ENCODE results near the gene SEMA5B. TPM values are rescaled to one million over a fixed set of nuclear protein-coding genes. Genes with fewer than 3 reads are reported as not detected.

The SEMA5B gene
- total RNA-seq, 1 experiment from 2014 or later: 9.4 TPM

DNA sequence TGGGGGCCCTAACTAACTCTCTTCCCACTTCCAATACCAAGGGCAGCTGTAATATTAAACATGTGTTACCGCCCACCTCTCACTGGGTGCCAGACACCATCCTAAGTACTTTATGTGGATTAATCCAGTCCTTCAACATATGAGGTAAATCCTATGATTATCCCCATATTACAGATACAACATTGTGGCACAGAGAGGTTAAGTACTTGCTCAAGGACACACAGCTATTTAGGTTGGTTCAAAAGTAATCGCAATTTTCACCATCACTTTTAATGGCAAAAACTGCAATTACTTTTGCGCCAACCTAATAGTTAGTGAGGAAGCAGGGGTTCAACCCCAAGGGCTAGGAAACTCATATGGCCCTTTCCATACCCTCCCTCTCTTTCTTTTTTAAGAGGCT, 100.8 kb downstream of the SEMA5B start:
- no peaks in the 10 kb centered on the region for H3K9me3 ChIP-seq (ENCODE audit: control insufficient read depth, low read depth, low read length)
- H3K79me1 ChIP-seq (ENCODE audit: insufficient read depth, low read depth, low read length, poor library complexity, severe bottlenecking): no peaks in the 10 kb centered on the region

More for the DNA sequence above, 100.8 kb downstream of the SEMA5B start:
- no peaks in the 10 kb centered on the region for H3K79me2 ChIP-seq (ENCODE audit: insufficient read depth, low read length)
- no peaks in the 10 kb centered on the region for H3K9me3 Mint-ChIP-seq
- no peak overlapping the region for H3K56ac ChIP-seq (ENCODE audit: insufficient read length, low read depth, low read length)
- no peak overlapping the region for H3K9ac ChIP-seq (ENCODE audit: extremely low read depth, insufficient read length, low read length)
- DNase-seq: no peak
- TF ChIP-seq, protein P1, sequence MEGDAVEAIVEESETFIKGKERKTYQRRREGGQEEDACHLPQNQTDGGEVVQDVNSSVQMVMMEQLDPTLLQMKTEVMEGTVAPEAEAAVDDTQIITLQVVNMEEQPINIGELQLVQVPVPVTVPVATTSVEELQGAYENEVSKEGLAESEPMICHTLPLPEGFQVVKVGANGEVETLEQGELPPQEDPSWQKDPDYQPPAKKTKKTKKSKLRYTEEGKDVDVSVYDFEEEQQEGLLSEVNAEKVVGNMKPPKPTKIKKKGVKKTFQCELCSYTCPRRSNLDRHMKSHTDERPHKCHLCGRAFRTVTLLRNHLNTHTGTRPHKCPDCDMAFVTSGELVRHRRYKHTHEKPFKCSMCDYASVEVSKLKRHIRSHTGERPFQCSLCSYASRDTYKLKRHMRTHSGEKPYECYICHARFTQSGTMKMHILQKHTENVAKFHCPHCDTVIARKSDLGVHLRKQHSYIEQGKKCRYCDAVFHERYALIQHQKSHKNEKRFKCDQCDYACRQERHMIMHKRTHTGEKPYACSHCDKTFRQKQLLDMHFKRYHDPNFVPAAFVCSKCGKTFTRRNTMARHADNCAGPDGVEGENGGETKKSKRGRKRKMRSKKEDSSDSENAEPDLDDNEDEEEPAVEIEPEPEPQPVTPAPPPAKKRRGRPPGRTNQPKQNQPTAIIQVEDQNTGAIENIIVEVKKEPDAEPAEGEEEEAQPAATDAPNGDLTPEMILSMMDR (conservative IDR thresholded peaks at IDR 0.05): no peak
- no peak overlapping the region for H3K4me3 Mint-ChIP-seq
- no peak overlapping the region for H4K91ac ChIP-seq (ENCODE audit: insufficient read length, low read depth, low read length)
- H2BK15ac ChIP-seq (ENCODE audit: low read depth, low read length): no peak overlapping the region
- H4K8ac ChIP-seq (replicated peaks; ENCODE audit: insufficient read length, low read depth, low read length): no peak overlapping the region
- no peak overlapping the region for H3K14ac ChIP-seq (ENCODE audit: insufficient read depth, low read length)
- no CpG with 5 or more reads among the region's 3 CpGs for WGBS (ENCODE audit: extremely low coverage, insufficient read length, low lambda C conversion rate)
- H3K27ac ChIP-seq (ENCODE audit: insufficient read length, low read depth, low read length): no peak overlapping the region
- no peak overlapping the region for H2AK5ac ChIP-seq (ENCODE audit: insufficient read length, low read length)
- peaks cover 4% of the 10 kb centered on the region for H3K23me2 ChIP-seq (ENCODE audit: insufficient read length, low read depth, low read length, poor library complexity, severe bottlenecking)
- H3K27me3 Mint-ChIP-seq (ENCODE audit: low read depth): peaks cover 1% of the 10 kb centered on the region; the same call in 1 of the 2 replicates
- H4K5ac ChIP-seq (ENCODE audit: insufficient read length, low read depth, low read length): no peak overlapping the region
- H3K27me3 ChIP-seq (ENCODE audit: insufficient read depth, low read length): peaks cover 8% of the 10 kb centered on the region; the same call in 1 of the 2 replicates
- no peaks in the 10 kb centered on the region for H3K4me1 Mint-ChIP-seq
- no peak overlapping the region for H2BK12ac ChIP-seq (ENCODE audit: insufficient read length, low read depth, low read length)
- H3K27ac Mint-ChIP-seq: no peak overlapping the region
- no peak overlapping the region for H3K4me2 ChIP-seq (ENCODE audit: insufficient read depth, insufficient read length, low read length)
- H3T11ph ChIP-seq (ENCODE audit: low read length): no peak overlapping the region
- no peaks in the 10 kb centered on the region for H4K20me1 ChIP-seq (ENCODE audit: control insufficient read depth, insufficient read depth, insufficient read length)
- H2AFZ ChIP-seq (ENCODE audit: low read length): no peak overlapping the region
- H3K18ac ChIP-seq (ENCODE audit: insufficient read length, low read depth, low read length): no peak overlapping the region
- no peaks in the 10 kb centered on the region for H3K36me3 Mint-ChIP-seq (ENCODE audit: insufficient read depth in 1 of 3, low read depth in 3 of 3)
- H3K4me1 ChIP-seq (ENCODE audit: insufficient read depth, low read length): no peaks in the 10 kb centered on the region
- no peak overlapping the region for H2BK120ac ChIP-seq (ENCODE audit: low read depth, low read length, poor library complexity, severe bottlenecking)
- no peak overlapping the region for H3K4ac ChIP-seq (ENCODE audit: low read depth, low read length)
- no peak overlapping the region for H2BK5ac ChIP-seq (ENCODE audit: insufficient read length, low read length)
- H2BK20ac ChIP-seq (ENCODE audit: low read depth, low read length, poor library complexity, severe bottlenecking): no peak overlapping the region
- no peak overlapping the region for H3K23ac ChIP-seq (ENCODE audit: insufficient read length, low read depth, low read length)

Data from H9 (cell line).